Mesenchymal stem cell (in vitro differentiated cells and primary cell): ENCODE measurements around the gene KCNH6. TPM values are rescaled to one million over a fixed set of nuclear protein-coding genes. Genes with fewer than 3 reads are reported as not detected.

Experiments used
- DNase-seq: peaks from one replicate; pipeline ENCODE4 v3.0.0-alpha.2; 2013
- H2AFZ ChIP-seq: one replicate; pipeline ENCODE4 v1.6.1; 2013; ENCODE audit warnings: low read depth, mild to moderate bottlenecking, control low read depth, inconsistent platforms, low read length, moderate library complexity
- H2AK5ac ChIP-seq: 2 replicates; pipeline ENCODE4 v1.6.1; 2013; ENCODE audit warnings: low read length, moderate library complexity, mild to moderate bottlenecking, inconsistent platforms; ENCODE audit not compliant: severe bottlenecking
- H2BK120ac ChIP-seq: one replicate; pipeline ENCODE4 v1.6.1; 2013; ENCODE audit warnings: low read depth, mild to moderate bottlenecking, inconsistent platforms, low read length, moderate library complexity
- H2BK12ac ChIP-seq, 2 experiments: one replicate each; pipeline ENCODE4 v1.6.1; 2013; ENCODE audit warnings: inconsistent platforms in 2 of 2, low read length in 2 of 2, mild to moderate bottlenecking in 2 of 2, moderate library complexity in 2 of 2, control low read depth in 1 of 2
- H2BK15ac ChIP-seq: one replicate; pipeline ENCODE4 v1.6.1; 2013; ENCODE audit warnings: mild to moderate bottlenecking, low read depth, inconsistent platforms; ENCODE audit not compliant: poor library complexity, severe bottlenecking
- H2BK5ac ChIP-seq: 2 replicates; pipeline ENCODE4 v1.6.1; 2013; ENCODE audit warnings: low read depth, mild to moderate bottlenecking, low read length, control low read depth, inconsistent platforms; ENCODE audit not compliant: poor library complexity, severe bottlenecking
- H3K14ac ChIP-seq, 2 experiments: one replicate each; pipeline ENCODE4 v1.6.1; 2013; ENCODE audit warnings: inconsistent platforms in 2 of 2, low read length in 2 of 2, control low read depth in 1 of 2, mild to moderate bottlenecking in 1 of 2, moderate library complexity in 1 of 2
- H3K18ac ChIP-seq, 2 experiments: one replicate each; pipeline ENCODE4 v1.6.1; 2013; ENCODE audit warnings: inconsistent platforms in 2 of 2, low read length in 2 of 2, control low read depth in 1 of 2, low read depth in 1 of 2, mild to moderate bottlenecking in 1 of 2
- H3K23ac ChIP-seq, 2 experiments: one replicate each; pipeline ENCODE4 v1.6.1; 2013; ENCODE audit warnings: inconsistent platforms in 2 of 2, low read length in 2 of 2, mild to moderate bottlenecking in 2 of 2, moderate library complexity in 2 of 2, control low read depth in 1 of 2
- H3K27ac ChIP-seq: 2 replicates; pipeline ENCODE4 v1.5.1; 2013; ENCODE audit warnings: mild to moderate bottlenecking, moderate library complexity, low read length, control low read depth, inconsistent platforms; ENCODE audit not compliant: poor library complexity, severe bottlenecking
- H3K27me3 ChIP-seq, 2 experiments: 2 replicates each; pipeline versions ENCODE4 v1.6.1 to v1.7.0; 2013; ENCODE audit warnings: low read length in 2 of 2, mild to moderate bottlenecking in 2 of 2, moderate library complexity in 2 of 2, control low read depth in 1 of 2, inconsistent platforms in 1 of 2; ENCODE audit not compliant: control insufficient read depth in 1 of 2, insufficient read depth in 1 of 2
- H3K36me3 ChIP-seq, 2 experiments: 2 replicates each; pipeline versions ENCODE4 v1.6.1 to v1.7.0; 2013; ENCODE audit warnings: low read length in 2 of 2, control low read depth in 1 of 2, inconsistent platforms in 1 of 2, low read depth in 1 of 2, mild to moderate bottlenecking in 1 of 2; ENCODE audit not compliant: insufficient read depth in 2 of 2, control insufficient read depth in 1 of 2
- H3K4ac ChIP-seq, 2 experiments: one replicate each; pipeline ENCODE4 v1.6.1; 2013; ENCODE audit warnings: inconsistent platforms in 2 of 2, low read length in 2 of 2, mild to moderate bottlenecking in 2 of 2, moderate library complexity in 2 of 2, control low read depth in 1 of 2, low read depth in 1 of 2
- H3K4me1 ChIP-seq: 2 replicates; pipeline ENCODE4 v1.6.1; 2013; ENCODE audit warnings: low read depth, low read length, control low read depth; ENCODE audit not compliant: control insufficient read depth, insufficient read depth
- H3K4me2 ChIP-seq: 2 replicates; pipeline ENCODE4 v1.6.1; 2013; ENCODE audit warnings: low read length, mild to moderate bottlenecking, inconsistent platforms; ENCODE audit not compliant: poor library complexity, severe bottlenecking
- H3K4me3 ChIP-seq, 2 experiments: 2 replicates each; pipeline versions ENCODE4 v1.5.1 to v1.7.0; 2013; ENCODE audit warnings: low read length in 2 of 2, mild to moderate bottlenecking in 2 of 2, control low read depth in 1 of 2, low read depth in 1 of 2; ENCODE audit not compliant: insufficient read depth in 1 of 2
- H3K79me1 ChIP-seq: replicated peaks from 2 replicates; pipeline ENCODE4 v1.6.1; 2013; ENCODE audit warnings: mild to moderate bottlenecking, control low read depth, low read length, inconsistent platforms; ENCODE audit not compliant: poor library complexity, severe bottlenecking
- H3K9ac ChIP-seq: 2 replicates; pipeline ENCODE4 v1.7.0; 2013; ENCODE audit warnings: mild to moderate bottlenecking, low read length, moderate library complexity
- H3K9me3 ChIP-seq: 2 replicates; pipeline ENCODE4 v1.7.0; 2013; ENCODE audit warnings: mild to moderate bottlenecking, low read length; ENCODE audit not compliant: control insufficient read depth
- H4K8ac ChIP-seq: one replicate; pipeline ENCODE4 v1.6.1; 2013; ENCODE audit warnings: inconsistent platforms, mild to moderate bottlenecking, low read length, moderate library complexity
- H4K91ac ChIP-seq: one replicate; pipeline ENCODE4 v1.6.1; 2013; ENCODE audit warnings: mild to moderate bottlenecking, low read length, inconsistent platforms
- WGBS: methylation state at CpG from one replicate; pipeline ENCODE4 v1.1.7; 2013; ENCODE audit warnings: mixed read lengths; 5-methylcytosine and 5-hydroxymethylcytosine counted together
- polyA plus RNA-seq, 2 experiments: library from polyadenylated mRNA; stranded (reverse); fragments of 200-250 nt; gene quantifications; one replicate each; pipeline ENCODE4 v1.2.3, GENCODE V29; 2013

KCNH6 gene
- 0.04 TPM for polyA plus RNA-seq (2013, experiment 1 of 2)
- 0.03 TPM for polyA plus RNA-seq (2013, experiment 2 of 2)

DNA sequence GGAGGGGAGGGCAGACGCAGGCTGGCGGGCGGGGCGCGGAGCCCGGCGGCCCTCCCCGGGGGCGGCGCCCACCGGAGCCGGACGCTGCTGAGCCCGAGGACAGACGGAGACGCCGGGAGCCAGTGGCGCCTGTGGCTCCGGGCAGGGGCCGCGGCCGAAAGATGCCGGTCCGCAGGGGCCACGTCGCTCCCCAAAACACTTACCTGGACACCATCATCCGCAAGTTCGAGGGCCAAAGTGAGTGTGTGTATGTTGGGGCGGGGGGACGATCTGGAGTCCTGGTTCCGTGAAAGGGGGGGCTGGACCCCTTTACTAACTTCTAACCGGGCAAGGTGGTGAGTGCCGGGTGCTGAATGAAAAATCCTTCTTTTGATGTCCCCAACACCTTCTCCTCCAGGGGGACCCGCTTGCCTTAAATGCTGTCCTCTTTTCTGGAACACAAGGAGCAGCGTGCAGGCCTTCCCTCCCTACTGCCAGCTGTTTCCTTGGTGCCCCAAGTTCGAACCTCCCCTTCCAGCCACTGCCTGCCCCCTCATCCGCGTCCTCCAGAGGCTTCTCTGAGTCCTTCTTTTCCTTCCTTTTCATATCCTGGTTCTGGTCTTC lies at the start of gene KCNH6:
Gene KCNH6, plus strand, starts transcription at position 106 of the 603 bp plus-strand sequence. Its CDS starts 56 bp downstream, at position 162.
- Histone ChIP-seq H3K14ac (no peak within 1 kb of the TSS), H3K27ac (no peak within 1 kb of the TSS), H2BK12ac (no peak within 1 kb of the TSS), H2AK5ac (no peak within 1 kb of the TSS), H2BK120ac (no peak within 1 kb of the TSS), H3K4me1 (peaks cover 23% of the 10 kb centered on the region), H3K36me3 (no peaks in the 10 kb centered on the region), H2BK15ac (no peak within 1 kb of the TSS), H3K27me3 (peaks cover 66 to 75% of the 10 kb centered on the region in 2 experiments), H3K79me1 (no peaks in the 10 kb centered on the region), H3K23ac (no peak within 1 kb of the TSS), H4K8ac (no peak within 1 kb of the TSS), H3K4me2 (peak within 1 kb of the TSS; percentile 52), H3K9ac (no peak within 1 kb of the TSS), H2AFZ (no peak within 1 kb of the TSS), H3K9me3 (no peaks in the 10 kb centered on the region), H2BK5ac (no peak within 1 kb of the TSS), H4K91ac (no peak within 1 kb of the TSS), H3K4me3 (no peak within 1 kb of the TSS), H3K4ac (no peak within 1 kb of the TSS), H3K18ac (no peak within 1 kb of the TSS)
- WGBS = 9% methylated on average over 27 of the region's 38 CpGs
- DNase-seq = no peak

DNA sequence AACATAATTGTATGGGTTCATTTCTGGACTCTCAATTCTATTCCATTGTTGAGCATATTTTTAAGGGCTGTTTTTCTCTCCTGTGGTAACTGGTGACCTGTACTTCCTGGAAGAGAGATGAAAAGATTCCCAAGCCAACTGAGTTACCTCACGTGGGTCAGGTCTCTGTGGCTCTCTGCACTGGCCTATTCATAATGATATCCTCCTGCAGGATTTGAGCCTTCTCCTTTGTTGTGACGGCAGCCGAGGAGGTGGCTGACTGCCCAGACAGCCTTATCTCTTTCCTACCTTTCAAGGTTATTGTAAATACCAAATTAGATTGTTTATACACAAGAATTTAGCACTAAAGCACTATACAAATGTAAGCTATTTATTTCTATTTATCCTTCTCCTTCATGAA lies 49.0 kb upstream of the KCNH6 start:
- no peak overlapping the region for H3K23ac ChIP-seq
- H2BK5ac ChIP-seq = no peak overlapping the region
- no peak overlapping the region for H2AFZ ChIP-seq
- H2BK15ac ChIP-seq = no peak overlapping the region
- H3K4me3 ChIP-seq = no peak overlapping the region
- WGBS = 59% methylated on average over 1 of the region's 3 CpGs
- no peak overlapping the region for H2AK5ac ChIP-seq
- H4K91ac ChIP-seq = no peak overlapping the region
- H3K4ac ChIP-seq = no peak overlapping the region
- no peak overlapping the region for H2BK12ac ChIP-seq
- H3K9ac ChIP-seq = no peak overlapping the region
- no peak overlapping the region for H4K8ac ChIP-seq
- peaks cover 8 to 48% of the 10 kb centered on the region in 2 experiments for H3K27me3 ChIP-seq
- no peak overlapping the region for H3K4me2 ChIP-seq
- DNase-seq = no peak
- H3K14ac ChIP-seq = no peak overlapping the region
- H3K18ac ChIP-seq = no peak overlapping the region
- no peak overlapping the region for H2BK120ac ChIP-seq
- no peaks in the 10 kb centered on the region for H3K36me3 ChIP-seq
- no peak overlapping the region for H3K27ac ChIP-seq
- H3K79me1 ChIP-seq = no peaks in the 10 kb centered on the region
- H3K4me1 ChIP-seq = peaks cover 30% of the 10 kb centered on the region
- no peaks in the 10 kb centered on the region for H3K9me3 ChIP-seq

GRCh38 chr17:63474586-63475460 lies 48.3 kb upstream of the KCNH6 start:
- no peak overlapping the region for H3K9ac ChIP-seq
- 79% methylated on average over 10 of the region's 10 CpGs for WGBS
- no peak overlapping the region for H2AK5ac ChIP-seq
- H3K4me3 ChIP-seq = no peak overlapping the region
- no peak overlapping the region for H3K4ac ChIP-seq
- DNase-seq = no peak
- no peak overlapping the region for H2AFZ ChIP-seq
- no peaks in the 10 kb centered on the region for H3K9me3 ChIP-seq
- H2BK15ac ChIP-seq = no peak overlapping the region
- no peak overlapping the region for H4K8ac ChIP-seq
- H3K27me3 ChIP-seq = peaks cover 8 to 53% of the 10 kb centered on the region in 2 experiments
- H3K4me1 ChIP-seq = peaks cover 30% of the 10 kb centered on the region
- no peak overlapping the region for H3K18ac ChIP-seq
- H2BK12ac ChIP-seq = no peak overlapping the region
- H3K23ac ChIP-seq = no peak overlapping the region
- H3K36me3 ChIP-seq = peaks cover 0 to 5% of the 10 kb centered on the region in 2 experiments
- H3K79me1 ChIP-seq = no peaks in the 10 kb centered on the region
- no peak overlapping the region for H3K4me2 ChIP-seq
- H2BK120ac ChIP-seq = no peak overlapping the region
- H4K91ac ChIP-seq = no peak overlapping the region
- no peak overlapping the region for H3K14ac ChIP-seq
- no peak overlapping the region for H3K27ac ChIP-seq
- H2BK5ac ChIP-seq = no peak overlapping the region
